Measurements from ENCODE around the gene TUG1.

TUG1 gene

DNA sequence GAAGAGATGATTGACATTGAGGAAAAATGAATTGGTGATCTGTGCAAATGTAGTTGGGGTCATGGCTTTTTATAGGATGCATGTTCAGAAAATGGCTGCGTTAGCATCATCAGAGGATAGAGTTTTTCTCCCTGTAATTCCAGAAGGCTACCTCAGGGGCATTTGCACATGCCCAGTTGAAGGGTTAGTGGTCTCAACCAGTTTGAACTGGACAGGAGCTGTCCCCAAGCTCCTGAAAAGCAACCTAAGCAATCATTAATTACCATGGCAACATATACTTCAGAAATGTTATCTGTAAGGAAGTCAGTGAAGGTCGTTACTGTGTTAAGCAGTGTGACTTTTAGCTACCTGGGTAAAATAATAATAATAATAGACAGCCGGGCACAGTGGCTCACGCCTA, 29.3 kb downstream of the TUG1 start:
- Histone ChIP-seq H3K36me3 (ENCODE audit: insufficient read depth) (no peaks in the 10 kb centered on the region), H3K4me3 (IDR thresholded peaks at IDR 0.05; ENCODE audit: insufficient read depth, low read depth, low read length) (no peak overlapping the region), H4K20me1 (ENCODE audit: insufficient read depth) (no peaks in the 10 kb centered on the region), H3K4me1 (ENCODE audit: low read depth, poor library complexity, severe bottlenecking) (no peaks in the 10 kb centered on the region), H3K27ac (no peak overlapping the region), H2AFZ (ENCODE audit: low read depth) (no peak overlapping the region), H3K9ac (no peak overlapping the region), H3K27me3 (ENCODE audit: insufficient read depth, low read depth) (no peaks in the 10 kb centered on the region), H3K79me2 (ENCODE audit: insufficient read depth, low read depth) (no peaks in the 10 kb centered on the region), H3K4me2 (no peak overlapping the region)
- TF ChIP-seq, protein P1, sequence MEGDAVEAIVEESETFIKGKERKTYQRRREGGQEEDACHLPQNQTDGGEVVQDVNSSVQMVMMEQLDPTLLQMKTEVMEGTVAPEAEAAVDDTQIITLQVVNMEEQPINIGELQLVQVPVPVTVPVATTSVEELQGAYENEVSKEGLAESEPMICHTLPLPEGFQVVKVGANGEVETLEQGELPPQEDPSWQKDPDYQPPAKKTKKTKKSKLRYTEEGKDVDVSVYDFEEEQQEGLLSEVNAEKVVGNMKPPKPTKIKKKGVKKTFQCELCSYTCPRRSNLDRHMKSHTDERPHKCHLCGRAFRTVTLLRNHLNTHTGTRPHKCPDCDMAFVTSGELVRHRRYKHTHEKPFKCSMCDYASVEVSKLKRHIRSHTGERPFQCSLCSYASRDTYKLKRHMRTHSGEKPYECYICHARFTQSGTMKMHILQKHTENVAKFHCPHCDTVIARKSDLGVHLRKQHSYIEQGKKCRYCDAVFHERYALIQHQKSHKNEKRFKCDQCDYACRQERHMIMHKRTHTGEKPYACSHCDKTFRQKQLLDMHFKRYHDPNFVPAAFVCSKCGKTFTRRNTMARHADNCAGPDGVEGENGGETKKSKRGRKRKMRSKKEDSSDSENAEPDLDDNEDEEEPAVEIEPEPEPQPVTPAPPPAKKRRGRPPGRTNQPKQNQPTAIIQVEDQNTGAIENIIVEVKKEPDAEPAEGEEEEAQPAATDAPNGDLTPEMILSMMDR (conservative IDR thresholded peaks at IDR 0.05; ENCODE audit: low read depth, low read length), result no peak

DNA sequence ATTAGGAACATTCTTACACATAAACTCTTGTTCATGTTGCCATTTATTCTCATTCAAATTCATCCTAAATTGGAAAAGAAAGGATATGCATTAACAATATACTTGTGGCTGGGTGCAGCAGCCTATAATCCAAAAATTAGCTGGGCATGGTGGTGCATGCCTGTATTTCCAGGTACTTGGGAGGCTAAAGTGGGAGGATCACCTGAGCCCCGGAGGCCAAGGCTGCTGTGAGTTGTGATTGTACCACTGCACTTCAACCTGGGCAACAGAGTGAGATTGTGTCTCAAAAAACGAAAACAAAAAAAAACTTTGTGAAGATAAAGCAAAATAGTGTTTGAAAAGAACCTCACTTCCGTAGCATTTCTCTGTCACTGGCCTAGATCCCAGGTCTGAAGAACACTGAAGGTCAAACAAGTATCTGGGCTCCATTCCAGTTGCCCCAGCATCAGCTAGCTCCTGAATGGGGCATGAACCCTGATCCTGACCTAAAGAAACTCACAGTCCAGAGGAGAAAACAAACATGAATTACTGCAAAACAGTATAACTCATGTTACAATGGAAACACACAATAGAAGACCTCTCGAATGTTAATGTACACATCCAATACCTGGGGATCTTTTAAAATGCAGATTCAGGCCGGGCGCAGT, 32.2 kb downstream of the TUG1 start:
- no peaks in the 10 kb centered on the region for H4K20me1 ChIP-seq (ENCODE audit: insufficient read depth)
- no peak overlapping the region for H3K4me3 ChIP-seq (IDR thresholded peaks at IDR 0.05; ENCODE audit: insufficient read depth, low read depth, low read length)
- H3K27ac ChIP-seq, result no peak overlapping the region
- TF ChIP-seq, protein P1 (conservative IDR thresholded peaks at IDR 0.05; ENCODE audit: low read depth, low read length), result no peak
- H3K36me3 ChIP-seq (ENCODE audit: insufficient read depth), result no peaks in the 10 kb centered on the region
- no peaks in the 10 kb centered on the region for H3K79me2 ChIP-seq (ENCODE audit: insufficient read depth, low read depth)
- H2AFZ ChIP-seq (ENCODE audit: low read depth), result no peak overlapping the region
- no peaks in the 10 kb centered on the region for H3K27me3 ChIP-seq (ENCODE audit: insufficient read depth, low read depth)
- no peak overlapping the region for H3K4me2 ChIP-seq
- H3K4me1 ChIP-seq (ENCODE audit: low read depth, poor library complexity, severe bottlenecking), result no peaks in the 10 kb centered on the region
- no peak overlapping the region for H3K9ac ChIP-seq

DNA sequence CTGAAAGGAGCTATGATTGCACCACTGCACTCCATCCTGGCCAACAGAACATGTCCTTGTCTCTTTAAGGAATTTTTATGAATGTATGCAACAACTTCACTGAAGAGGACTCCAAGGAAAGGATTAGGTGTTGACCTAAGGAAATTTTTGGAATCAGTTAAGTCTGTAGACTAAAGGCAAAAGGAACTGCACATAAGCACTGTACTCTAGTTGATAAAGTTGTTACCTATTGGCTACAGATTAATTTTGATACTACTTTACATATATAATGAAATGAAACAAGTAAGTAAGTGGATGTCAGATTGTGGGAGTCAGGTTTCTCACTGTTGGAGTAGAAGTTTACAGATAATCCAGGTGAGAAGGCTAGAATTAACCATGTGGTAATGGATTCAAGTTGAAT, 36.5 kb downstream of the TUG1 start:
- no peaks in the 10 kb centered on the region for H3K36me3 ChIP-seq (ENCODE audit: insufficient read depth)
- H3K4me3 ChIP-seq (IDR thresholded peaks at IDR 0.05; ENCODE audit: insufficient read depth, low read depth, low read length), result no peak overlapping the region
- H3K4me1 ChIP-seq (ENCODE audit: low read depth, poor library complexity, severe bottlenecking), result no peaks in the 10 kb centered on the region
- no peak overlapping the region for H3K27ac ChIP-seq
- TF ChIP-seq, protein P1 (conservative IDR thresholded peaks at IDR 0.05; ENCODE audit: low read depth, low read length), result no peak
- no peaks in the 10 kb centered on the region for H3K27me3 ChIP-seq (ENCODE audit: insufficient read depth, low read depth)
- no peak overlapping the region for H2AFZ ChIP-seq (ENCODE audit: low read depth)
- no peaks in the 10 kb centered on the region for H3K79me2 ChIP-seq (ENCODE audit: insufficient read depth, low read depth)
- H3K9ac ChIP-seq, result no peak overlapping the region
- no peak overlapping the region for H3K4me2 ChIP-seq
- no peaks in the 10 kb centered on the region for H4K20me1 ChIP-seq (ENCODE audit: insufficient read depth)

DNA sequence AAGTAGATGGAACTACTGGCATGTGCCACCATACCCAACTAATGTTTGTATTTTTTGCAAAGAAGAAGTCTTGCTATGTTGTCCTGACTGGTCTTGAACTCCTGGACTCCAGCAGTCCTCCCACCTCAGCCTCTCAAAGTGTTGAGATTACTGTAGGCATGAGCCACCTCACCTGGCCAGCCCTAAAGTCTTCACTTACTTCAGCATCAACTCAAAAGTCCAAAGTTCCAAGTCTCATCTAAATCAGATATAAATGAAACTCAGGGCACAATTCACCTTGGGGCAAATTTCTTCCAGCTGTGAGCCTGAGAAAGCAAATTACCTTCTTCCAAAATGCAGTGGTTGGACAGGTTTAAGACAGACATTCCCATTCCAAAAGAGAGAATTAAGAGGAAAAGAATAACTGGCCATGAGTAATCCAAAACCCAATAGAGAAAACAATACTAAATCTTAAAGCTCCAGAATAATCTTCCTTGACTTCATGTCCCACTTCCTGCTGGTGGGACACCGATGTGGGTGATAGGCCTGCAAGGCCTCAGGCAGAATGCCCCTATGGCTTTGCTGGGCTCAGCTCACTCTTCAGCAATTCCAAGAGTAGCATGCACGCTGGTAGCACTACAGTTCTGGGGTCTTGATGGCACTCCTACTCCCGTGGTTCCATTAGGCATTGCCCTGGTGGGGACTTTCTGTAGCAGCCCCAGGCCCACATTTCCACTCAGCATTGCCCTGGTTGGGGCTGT, 50.3 kb downstream of the TUG1 start:
- Histone ChIP-seq H3K4me1 (ENCODE audit: low read depth, poor library complexity, severe bottlenecking) (no peaks in the 10 kb centered on the region), H3K27ac (no peak overlapping the region), H3K27me3 (ENCODE audit: insufficient read depth, low read depth) (no peaks in the 10 kb centered on the region), H2AFZ (ENCODE audit: low read depth) (no peak overlapping the region), H3K79me2 (ENCODE audit: insufficient read depth, low read depth) (no peaks in the 10 kb centered on the region), H3K4me3 (IDR thresholded peaks at IDR 0.05; ENCODE audit: insufficient read depth, low read depth, low read length) (no peak overlapping the region), H4K20me1 (ENCODE audit: insufficient read depth) (no peaks in the 10 kb centered on the region), H3K36me3 (ENCODE audit: insufficient read depth) (no peaks in the 10 kb centered on the region), H3K4me2 (no peak overlapping the region), H3K9ac (no peak overlapping the region)
- TF ChIP-seq, protein P1 (conservative IDR thresholded peaks at IDR 0.05; ENCODE audit: low read depth, low read length), result no peak
